ENCODE measurements around the gene GNG4. TPM values are rescaled to one million over a fixed set of nuclear protein-coding genes. Genes with fewer than 3 reads are reported as not detected.

GNG4 gene
- total RNA-seq, 2 donors from 2014 or later, result 13.5 to 14.2 TPM

GRCh38 chr1:235659186-235659771 is 9.7 kb upstream of the GNG4 start:
- H3K9ac ChIP-seq (ENCODE audit: extremely low read depth, low read length, poor library complexity, severe bottlenecking), result no peak overlapping the region
- no peaks in the 10 kb centered on the region for H3K9me3 Mint-ChIP-seq
- DNase-seq, result no peak
- H3K4me1 ChIP-seq (ENCODE audit: control insufficient read depth, insufficient read depth, low read length), result no peaks in the 10 kb centered on the region
- H3K4me1 Mint-ChIP-seq, result peaks cover 9% of the 10 kb centered on the region
- no peak overlapping the region for H3K4me3 Mint-ChIP-seq
- no peaks in the 10 kb centered on the region for H3K27me3 ChIP-seq (ENCODE audit: control insufficient read depth, insufficient read depth, low read length, poor library complexity, severe bottlenecking)
- 88 to 96% methylated on average over 8 to 14 of the region's 14 CpGs for WGBS, 2 experiments (ENCODE audit: insufficient coverage in 1 of 2, insufficient read length in 1 of 2)
- H3K36me3 Mint-ChIP-seq (ENCODE audit: low read depth), result no peaks in the 10 kb centered on the region
- no peaks in the 10 kb centered on the region for H3K27me3 Mint-ChIP-seq (ENCODE audit: insufficient read depth)
- no peaks in the 10 kb centered on the region for H3K9me3 ChIP-seq (ENCODE audit: control insufficient read depth, low read length)
- TF ChIP-seq, protein P1, sequence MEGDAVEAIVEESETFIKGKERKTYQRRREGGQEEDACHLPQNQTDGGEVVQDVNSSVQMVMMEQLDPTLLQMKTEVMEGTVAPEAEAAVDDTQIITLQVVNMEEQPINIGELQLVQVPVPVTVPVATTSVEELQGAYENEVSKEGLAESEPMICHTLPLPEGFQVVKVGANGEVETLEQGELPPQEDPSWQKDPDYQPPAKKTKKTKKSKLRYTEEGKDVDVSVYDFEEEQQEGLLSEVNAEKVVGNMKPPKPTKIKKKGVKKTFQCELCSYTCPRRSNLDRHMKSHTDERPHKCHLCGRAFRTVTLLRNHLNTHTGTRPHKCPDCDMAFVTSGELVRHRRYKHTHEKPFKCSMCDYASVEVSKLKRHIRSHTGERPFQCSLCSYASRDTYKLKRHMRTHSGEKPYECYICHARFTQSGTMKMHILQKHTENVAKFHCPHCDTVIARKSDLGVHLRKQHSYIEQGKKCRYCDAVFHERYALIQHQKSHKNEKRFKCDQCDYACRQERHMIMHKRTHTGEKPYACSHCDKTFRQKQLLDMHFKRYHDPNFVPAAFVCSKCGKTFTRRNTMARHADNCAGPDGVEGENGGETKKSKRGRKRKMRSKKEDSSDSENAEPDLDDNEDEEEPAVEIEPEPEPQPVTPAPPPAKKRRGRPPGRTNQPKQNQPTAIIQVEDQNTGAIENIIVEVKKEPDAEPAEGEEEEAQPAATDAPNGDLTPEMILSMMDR (conservative IDR thresholded peaks at IDR 0.05), result no peak
- H3K27ac Mint-ChIP-seq, result no peak overlapping the region
- H3K27ac ChIP-seq (ENCODE audit: low read depth, low read length), result no peak overlapping the region
- H3K4me3 ChIP-seq (ENCODE audit: low read length), result no peak overlapping the region
- H3K36me3 ChIP-seq (ENCODE audit: control insufficient read depth, insufficient read depth, low read length), result no peaks in the 10 kb centered on the region

DNA sequence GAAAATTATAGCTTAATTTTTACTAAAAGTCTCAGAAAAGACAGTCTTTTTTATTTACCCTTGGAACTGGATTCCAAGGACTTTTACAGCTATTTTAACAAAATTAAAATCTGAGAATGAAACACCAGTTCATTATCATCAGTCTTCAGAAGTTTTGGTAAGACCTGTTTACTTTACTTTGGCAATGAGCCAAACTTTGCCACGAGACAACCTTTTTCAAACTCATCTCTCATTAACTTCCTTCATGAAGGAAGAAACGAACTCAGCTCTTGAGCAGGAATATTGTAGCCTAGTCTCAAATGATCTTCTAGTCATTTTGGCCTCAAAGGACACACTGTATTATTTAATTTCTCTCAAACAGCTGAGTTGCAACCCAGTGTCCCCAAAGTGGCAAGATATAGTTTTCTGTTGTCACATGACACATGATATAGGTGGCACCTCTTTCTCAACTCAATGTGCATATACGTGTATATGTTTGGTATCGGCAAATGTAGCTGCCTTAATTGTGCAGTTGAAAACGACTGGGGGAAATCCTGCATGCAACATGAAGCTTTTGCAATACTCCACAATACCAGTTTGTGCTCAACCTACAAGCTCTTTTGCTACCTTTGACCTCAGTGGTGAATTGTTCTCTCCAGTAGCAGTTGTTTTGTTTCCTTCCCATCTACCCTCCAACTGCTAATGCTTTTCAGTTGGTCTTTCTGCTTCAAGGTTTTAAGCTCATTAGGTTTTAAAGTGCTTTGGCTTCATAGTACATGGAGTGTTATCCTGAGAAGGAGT is 8.4 kb upstream of the GNG4 start:
- 90 to 94% methylated on average over 5 of the region's 5 CpGs for WGBS, 2 experiments (ENCODE audit: insufficient coverage in 1 of 2, insufficient read length in 1 of 2)
- H3K27me3 Mint-ChIP-seq (ENCODE audit: insufficient read depth), result peaks cover 8% of the 10 kb centered on the region
- H3K36me3 Mint-ChIP-seq (ENCODE audit: low read depth), result no peaks in the 10 kb centered on the region

GRCh38 chr1:235657269-235657668 is 7.7 kb upstream of the GNG4 start:
- Histone ChIP-seq H3K4me1 (ENCODE audit: control insufficient read depth, insufficient read depth, low read length) (no peaks in the 10 kb centered on the region), H3K27me3 (ENCODE audit: control insufficient read depth, insufficient read depth, low read length, poor library complexity, severe bottlenecking) (no peaks in the 10 kb centered on the region), H3K9me3 (ENCODE audit: control insufficient read depth, low read length) (no peaks in the 10 kb centered on the region), H3K9ac (ENCODE audit: extremely low read depth, low read length, poor library complexity, severe bottlenecking) (no peak overlapping the region), H3K4me3 (ENCODE audit: low read length) (no peak overlapping the region), H3K27ac (ENCODE audit: low read depth, low read length) (no peak overlapping the region), H3K36me3 (ENCODE audit: control insufficient read depth, insufficient read depth, low read length) (no peaks in the 10 kb centered on the region)
- TF ChIP-seq, protein P1 (conservative IDR thresholded peaks at IDR 0.05), result no peak
- H3K9me3 Mint-ChIP-seq, result no peaks in the 10 kb centered on the region
- no peak overlapping the region for H3K4me3 Mint-ChIP-seq
- no peak overlapping the region for H3K27ac Mint-ChIP-seq
- peaks cover 9% of the 10 kb centered on the region for H3K4me1 Mint-ChIP-seq
- peaks cover 15% of the 10 kb centered on the region for H3K27me3 Mint-ChIP-seq (ENCODE audit: insufficient read depth)
- no peak for DNase-seq
- no peaks in the 10 kb centered on the region for H3K36me3 Mint-ChIP-seq (ENCODE audit: low read depth)
- WGBS, 2 experiments (ENCODE audit: insufficient coverage in 1 of 2, insufficient read length in 1 of 2), result 90 to 100% methylated on average over 3 to 5 of the region's 5 CpGs

More for the DNA sequence above, 8.4 kb upstream of the GNG4 start:
- Histone ChIP-seq H3K4me3 (ENCODE audit: low read length) (no peak overlapping the region), H3K27ac (ENCODE audit: low read depth, low read length) (no peak overlapping the region), H3K4me1 (ENCODE audit: control insufficient read depth, insufficient read depth, low read length) (no peaks in the 10 kb centered on the region), H3K9ac (ENCODE audit: extremely low read depth, low read length, poor library complexity, severe bottlenecking) (no peak overlapping the region), H3K36me3 (ENCODE audit: control insufficient read depth, insufficient read depth, low read length) (no peaks in the 10 kb centered on the region), H3K9me3 (ENCODE audit: control insufficient read depth, low read length) (no peaks in the 10 kb centered on the region), H3K27me3 (ENCODE audit: control insufficient read depth, insufficient read depth, low read length, poor library complexity, severe bottlenecking) (no peaks in the 10 kb centered on the region)
- no peak for DNase-seq
- H3K27ac Mint-ChIP-seq, result no peak overlapping the region
- TF ChIP-seq, protein P1 (conservative IDR thresholded peaks at IDR 0.05), result no peak
- no peak overlapping the region for H3K4me3 Mint-ChIP-seq
- H3K9me3 Mint-ChIP-seq, result no peaks in the 10 kb centered on the region
- peaks cover 9% of the 10 kb centered on the region for H3K4me1 Mint-ChIP-seq
